GM23338 (cell line): Measurements from ENCODE around the gene ABCA1. TPM values are rescaled to one million over a fixed set of nuclear protein-coding genes. Genes with fewer than 3 reads are reported as not detected.

ENCODE experiments used
- ATAC-seq: fragments of 200-7000 bp; cut with Tn5 transposase; 3 replicates; pipeline ENCODE4 v1.9.1; 2020
- DNase-seq: peaks from one replicate; pipeline ENCODE4 v3.0.0-alpha.2; 2015; ENCODE audit warnings: low spot score
- H2AFZ ChIP-seq: fragments of 200-600 bp; sonication (generic); 2 replicates; pipeline ENCODE4 v1.8.0; 2016; ENCODE audit warnings: antibody characterized with exemption, mild to moderate bottlenecking, moderate library complexity
- H3F3A ChIP-seq: fragments of 200-600 bp; sonication (generic); replicated peaks from 2 replicates; pipeline ENCODE4 v1.8.0; 2017; ENCODE audit warnings: antibody characterized with exemption, mixed run types, low read depth
- H3K27ac ChIP-seq: fragments of 200-600 bp; sonication (generic); 2 replicates; pipeline ENCODE4 v1.6.1; 2016; ENCODE audit warnings: low read depth
- H3K27me3 ChIP-seq: fragments of 200-600 bp; sonication (generic); 2 replicates; pipeline ENCODE4 v1.8.0; 2016; ENCODE audit warnings: mild to moderate bottlenecking, mixed run types, moderate library complexity; ENCODE audit not compliant: insufficient read depth
- H3K36me3 ChIP-seq: fragments of 200-600 bp; sonication (generic); 2 replicates; pipeline ENCODE4 v1.8.0; 2016; ENCODE audit warnings: mild to moderate bottlenecking; ENCODE audit not compliant: insufficient read depth
- H3K4me1 ChIP-seq: fragments of 200-600 bp; sonication (generic); 2 replicates; pipeline ENCODE4 v1.8.0; 2016; ENCODE audit warnings: mild to moderate bottlenecking, moderate library complexity; ENCODE audit not compliant: insufficient read depth
- H3K4me2 ChIP-seq: fragments of 200-600 bp; sonication (generic); 2 replicates; pipeline ENCODE4 v1.7.1; 2017; ENCODE audit warnings: mixed run types
- H3K4me3 ChIP-seq: fragments of 200-600 bp; sonication (generic); 2 replicates; pipeline ENCODE4 v1.6.1; 2016; ENCODE audit warnings: mixed run types
- H3K79me2 ChIP-seq: fragments of 200-600 bp; sonication (generic); replicated peaks from 2 replicates; pipeline ENCODE4 v1.8.0; 2017; ENCODE audit warnings: mild to moderate bottlenecking; ENCODE audit not compliant: insufficient read depth
- H3K9me2 ChIP-seq: fragments of 200-600 bp; sonication (generic); 2 replicates; pipeline ENCODE4 v1.8.0; 2017; ENCODE audit not compliant: insufficient read depth
- H4K20me1 ChIP-seq: fragments of 200-600 bp; sonication (generic); replicated peaks from 2 replicates; pipeline ENCODE4 v1.8.0; 2017; ENCODE audit warnings: mild to moderate bottlenecking; ENCODE audit not compliant: insufficient read depth
- H3K27ac Mint-ChIP-seq: 2 replicates; pipeline ENCODE4 v1.8.0; 2020; ENCODE audit warnings: inconsistent platforms, mild to moderate bottlenecking, moderate library complexity, mixed read lengths
- H3K27me3 Mint-ChIP-seq: 3 replicates; pipeline ENCODE4 v1.8.0; 2022; ENCODE audit warnings: low read depth, mild to moderate bottlenecking, moderate library complexity, mixed read lengths, inconsistent platforms; ENCODE audit not compliant: insufficient read depth, poor library complexity
- H3K36me3 Mint-ChIP-seq: 3 replicates; pipeline ENCODE4 v1.8.0; 2021; ENCODE audit warnings: low read depth, mild to moderate bottlenecking, inconsistent platforms, moderate library complexity, mixed read lengths
- H3K4me1 Mint-ChIP-seq: 3 replicates; pipeline ENCODE4 v1.8.0; 2020; ENCODE audit warnings: mild to moderate bottlenecking, inconsistent platforms, mixed read lengths
- H3K4me3 Mint-ChIP-seq: 3 replicates; pipeline ENCODE4 v1.8.0; 2021; ENCODE audit warnings: moderate library complexity, mild to moderate bottlenecking, inconsistent platforms, mixed read lengths
- H3K9me3 Mint-ChIP-seq: 3 replicates; pipeline ENCODE4 v1.8.0; 2020; ENCODE audit warnings: moderate library complexity, mild to moderate bottlenecking, inconsistent platforms, mixed read lengths
- CREB1 ChIP-seq: fragments of 250-450 bp; sonication (Bioruptor Pico); IDR thresholded peaks from 2 replicates; pipeline ENCODE4 v1.5.0; 2020; ENCODE audit warnings: low read depth, mild to moderate bottlenecking, moderate library complexity
- CTCF ChIP-seq, 2 experiments: fragments of 200-600 bp in 1 of 2; sonication (generic) in 1 of 2; conservative IDR thresholded peaks; 2 replicates each; pipeline versions ENCODE4 v1.5.1 to v1.6.1; 2016 to 2017; ENCODE audit warnings: antibody characterized with exemption in 2 of 2, low read depth in 2 of 2, mild to moderate bottlenecking in 2 of 2, moderate library complexity in 1 of 2
- EZH2 ChIP-seq: fragments of 200-600 bp; sonication (generic); IDR thresholded peaks from one replicate; pipeline ENCODE4 v1.8.0; 2017; ENCODE audit warnings: antibody characterized with exemption, mild to moderate bottlenecking, low read depth; ENCODE audit not compliant: unreplicated experiment
- EZH2phosphoT487 ChIP-seq: fragments of 200-600 bp; sonication (generic); IDR thresholded peaks from one replicate; pipeline ENCODE4 v1.8.1; 2018; ENCODE audit warnings: antibody characterized with exemption; ENCODE audit not compliant: unreplicated experiment
- JUNB ChIP-seq: IDR thresholded peaks from one replicate; pipeline ENCODE4 v1.6.1; 2016; ENCODE audit warnings: antibody characterized with exemption; ENCODE audit not compliant: unreplicated experiment
- NANOG ChIP-seq: IDR thresholded peaks from 2 replicates; pipeline ENCODE4 v1.6.1; 2016; ENCODE audit warnings: antibody characterized with exemption, borderline replicate concordance
- POLR2AphosphoS5 ChIP-seq: IDR thresholded peaks from 2 replicates; pipeline ENCODE4 v1.6.1; 2016; ENCODE audit warnings: antibody characterized with exemption, low read depth
- STAT1 ChIP-seq: IDR thresholded peaks from one replicate; pipeline ENCODE4 v1.6.1; 2016; ENCODE audit warnings: antibody characterized with exemption; ENCODE audit not compliant: unreplicated experiment
- ZNF114 ChIP-seq: fragments of 250-450 bp; sonication (Bioruptor Pico); IDR thresholded peaks from 2 replicates; pipeline ENCODE4 v1.5.0; 2020; ENCODE audit warnings: mild to moderate bottlenecking, moderate library complexity
- ZNF331 ChIP-seq: fragments of 250-450 bp; sonication (Bioruptor Pico); IDR thresholded peaks from 2 replicates; pipeline ENCODE4 v1.5.0; 2020; ENCODE audit warnings: low read depth, mild to moderate bottlenecking, moderate library complexity
- polyA plus RNA-seq: library from polyadenylated mRNA; unstranded; fragments of >200 nt; fragmentation: Nextera tagmentation; extraction: Ambion mirVana; gene quantifications from 2 replicates; pipeline ENCODE4 v1.2.1, GENCODE V29; 2016
- total RNA-seq: library from RNA; depleted of rRNA; stranded (reverse); fragments of >200 nt; shearing (Covaris generic); gene quantifications from 2 replicates; pipeline ENCODE4 v1.2.3, GENCODE V29; 2014
- TF ChIP-seq, protein P1 (sequence below): fragments of 250-450 bp; sonication (Bioruptor Pico); IDR thresholded peaks from 2 replicates; pipeline ENCODE4 v1.5.0; 2020; ENCODE audit warnings: mild to moderate bottlenecking, moderate library complexity
- TF ChIP-seq, protein P2 (sequence below): IDR thresholded peaks from 2 replicates; pipeline ENCODE4 v1.6.1; 2016; ENCODE audit warnings: antibody characterized with exemption
- TF ChIP-seq, protein P3 (sequence below): IDR thresholded peaks from one replicate; pipeline ENCODE4 v1.6.1; 2018; ENCODE audit warnings: antibody characterized with exemption; ENCODE audit not compliant: unreplicated experiment

The ABCA1 gene
- total and polyA plus RNA-seq, 2 experiments from 2014 or later, result 1.4 to 2.8 TPM

DNA sequence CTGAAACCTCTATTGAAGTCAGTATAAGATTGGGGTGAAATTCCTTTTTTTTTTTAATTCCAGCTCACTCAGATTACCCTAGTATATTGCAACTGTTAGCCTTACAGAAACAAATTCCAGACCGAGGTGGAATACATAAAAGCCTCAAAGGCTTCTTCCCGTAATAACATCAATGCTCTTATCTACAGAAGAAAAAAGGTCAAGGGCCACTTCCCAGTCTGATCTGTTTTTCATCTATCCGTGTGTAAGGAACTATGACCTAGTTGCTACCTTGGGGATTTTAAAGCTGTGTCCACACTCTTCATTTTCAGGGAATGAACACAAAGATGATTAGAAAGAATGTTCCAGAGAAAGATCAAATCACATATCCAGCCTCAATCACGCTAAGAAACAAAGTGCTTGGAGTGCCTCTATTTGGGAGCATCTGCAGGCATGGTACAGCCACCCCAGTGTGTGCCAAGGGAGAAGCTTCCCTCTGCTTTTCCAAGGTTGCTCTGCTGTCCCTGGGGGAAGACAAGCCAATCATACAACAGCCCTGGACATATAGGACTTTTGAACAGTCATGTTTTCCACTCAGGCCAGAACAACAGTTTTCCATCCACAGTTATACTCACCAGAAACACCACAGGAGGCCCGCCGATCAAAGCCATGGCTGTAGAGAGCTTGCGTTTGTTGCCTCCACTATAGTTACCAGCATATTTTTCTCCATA is 140.5 kb downstream of the ABCA1 start:
- Histone ChIP-seq H2AFZ (no peak overlapping the region), H3K36me3 (no peaks in the 10 kb centered on the region), H3K4me2 (no peak overlapping the region), H3K79me2 (no peaks in the 10 kb centered on the region), H3K4me3 (no peak overlapping the region), H3K9me2 (no peaks in the 10 kb centered on the region), H3K27me3 (no peaks in the 10 kb centered on the region), H4K20me1 (no peaks in the 10 kb centered on the region), H3F3A (no peaks in the 10 kb centered on the region), H3K4me1 (no peaks in the 10 kb centered on the region), H3K27ac (no peak overlapping the region)
- Mint-ChIP-seq H3K9me3 (no peaks in the 10 kb centered on the region), H3K27ac (no peak overlapping the region; the same call in 1 of the 2 replicates), H3K36me3 (peaks cover 56% of the 10 kb centered on the region), H3K4me3 (no peak overlapping the region), H3K27me3 (no peaks in the 10 kb centered on the region), H3K4me1 (no peaks in the 10 kb centered on the region)
- TF ChIP-seq ZNF114 (no peak), EZH2 (no peak), CREB1 (CRISPR knock-in tag) (no peak), CTCF (conservative IDR thresholded peaks at IDR 0.05; ENCODE audit: low read depth in 2 of 2) (no peak), NANOG (no peak), STAT1 (no peak), EZH2phosphoT487 (no peak), JUNB (no peak), POLR2AphosphoS5 (no peak), ZNF331 (CRISPR knock-in tag) (no peak)
- TF ChIP-seq, protein P1, sequence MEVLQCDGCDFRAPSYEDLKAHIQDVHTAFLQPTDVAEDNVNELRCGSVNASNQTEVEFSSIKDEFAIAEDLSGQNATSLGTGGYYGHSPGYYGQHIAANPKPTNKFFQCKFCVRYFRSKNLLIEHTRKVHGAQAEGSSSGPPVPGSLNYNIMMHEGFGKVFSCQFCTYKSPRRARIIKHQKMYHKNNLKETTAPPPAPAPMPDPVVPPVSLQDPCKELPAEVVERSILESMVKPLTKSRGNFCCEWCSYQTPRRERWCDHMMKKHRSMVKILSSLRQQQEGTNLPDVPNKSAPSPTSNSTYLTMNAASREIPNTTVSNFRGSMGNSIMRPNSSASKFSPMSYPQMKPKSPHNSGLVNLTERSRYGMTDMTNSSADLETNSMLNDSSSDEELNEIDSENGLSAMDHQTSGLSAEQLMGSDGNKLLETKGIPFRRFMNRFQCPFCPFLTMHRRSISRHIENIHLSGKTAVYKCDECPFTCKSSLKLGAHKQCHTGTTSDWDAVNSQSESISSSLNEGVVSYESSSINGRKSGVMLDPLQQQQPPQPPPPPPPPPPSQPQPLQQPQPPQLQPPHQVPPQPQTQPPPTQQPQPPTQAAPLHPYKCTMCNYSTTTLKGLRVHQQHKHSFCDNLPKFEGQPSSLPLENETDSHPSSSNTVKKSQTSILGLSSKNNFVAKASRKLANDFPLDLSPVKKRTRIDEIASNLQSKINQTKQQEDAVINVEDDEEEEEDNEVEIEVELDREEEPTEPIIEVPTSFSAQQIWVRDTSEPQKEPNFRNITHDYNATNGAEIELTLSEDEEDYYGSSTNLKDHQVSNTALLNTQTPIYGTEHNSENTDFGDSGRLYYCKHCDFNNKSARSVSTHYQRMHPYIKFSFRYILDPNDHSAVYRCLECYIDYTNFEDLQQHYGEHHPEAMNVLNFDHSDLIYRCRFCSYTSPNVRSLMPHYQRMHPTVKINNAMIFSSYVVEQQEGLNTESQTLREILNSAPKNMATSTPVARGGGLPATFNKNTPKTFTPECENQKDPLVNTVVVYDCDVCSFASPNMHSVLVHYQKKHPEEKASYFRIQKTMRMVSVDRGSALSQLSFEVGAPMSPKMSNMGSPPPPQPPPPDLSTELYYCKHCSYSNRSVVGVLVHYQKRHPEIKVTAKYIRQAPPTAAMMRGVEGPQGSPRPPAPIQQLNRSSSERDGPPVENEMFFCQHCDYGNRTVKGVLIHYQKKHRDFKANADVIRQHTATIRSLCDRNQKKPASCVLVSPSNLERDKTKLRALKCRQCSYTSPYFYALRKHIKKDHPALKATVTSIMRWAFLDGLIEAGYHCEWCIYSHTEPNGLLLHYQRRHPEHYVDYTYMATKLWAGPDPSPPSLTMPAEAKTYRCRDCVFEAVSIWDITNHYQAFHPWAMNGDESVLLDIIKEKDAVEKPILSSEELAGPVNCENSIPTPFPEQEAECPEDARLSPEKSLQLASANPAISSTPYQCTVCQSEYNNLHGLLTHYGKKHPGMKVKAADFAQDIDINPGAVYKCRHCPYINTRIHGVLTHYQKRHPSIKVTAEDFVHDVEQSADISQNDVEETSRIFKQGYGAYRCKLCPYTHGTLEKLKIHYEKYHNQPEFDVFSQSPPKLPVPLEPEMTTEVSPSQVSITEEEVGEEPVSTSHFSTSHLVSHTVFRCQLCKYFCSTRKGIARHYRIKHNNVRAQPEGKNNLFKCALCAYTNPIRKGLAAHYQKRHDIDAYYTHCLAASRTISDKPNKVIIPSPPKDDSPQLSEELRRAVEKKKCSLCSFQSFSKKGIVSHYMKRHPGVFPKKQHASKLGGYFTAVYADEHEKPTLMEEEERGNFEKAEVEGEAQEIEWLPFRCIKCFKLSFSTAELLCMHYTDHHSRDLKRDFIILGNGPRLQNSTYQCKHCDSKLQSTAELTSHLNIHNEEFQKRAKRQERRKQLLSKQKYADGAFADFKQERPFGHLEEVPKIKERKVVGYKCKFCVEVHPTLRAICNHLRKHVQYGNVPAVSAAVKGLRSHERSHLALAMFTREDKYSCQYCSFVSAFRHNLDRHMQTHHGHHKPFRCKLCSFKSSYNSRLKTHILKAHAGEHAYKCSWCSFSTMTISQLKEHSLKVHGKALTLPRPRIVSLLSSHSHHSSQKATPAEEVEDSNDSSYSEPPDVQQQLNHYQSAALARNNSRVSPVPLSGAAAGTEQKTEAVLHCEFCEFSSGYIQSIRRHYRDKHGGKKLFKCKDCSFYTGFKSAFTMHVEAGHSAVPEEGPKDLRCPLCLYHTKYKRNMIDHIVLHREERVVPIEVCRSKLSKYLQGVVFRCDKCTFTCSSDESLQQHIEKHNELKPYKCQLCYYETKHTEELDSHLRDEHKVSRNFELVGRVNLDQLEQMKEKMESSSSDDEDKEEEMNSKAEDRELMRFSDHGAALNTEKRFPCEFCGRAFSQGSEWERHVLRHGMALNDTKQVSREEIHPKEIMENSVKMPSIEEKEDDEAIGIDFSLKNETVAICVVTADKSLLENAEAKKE (CRISPR knock-in tag), result no peak
- TF ChIP-seq, protein P2, sequence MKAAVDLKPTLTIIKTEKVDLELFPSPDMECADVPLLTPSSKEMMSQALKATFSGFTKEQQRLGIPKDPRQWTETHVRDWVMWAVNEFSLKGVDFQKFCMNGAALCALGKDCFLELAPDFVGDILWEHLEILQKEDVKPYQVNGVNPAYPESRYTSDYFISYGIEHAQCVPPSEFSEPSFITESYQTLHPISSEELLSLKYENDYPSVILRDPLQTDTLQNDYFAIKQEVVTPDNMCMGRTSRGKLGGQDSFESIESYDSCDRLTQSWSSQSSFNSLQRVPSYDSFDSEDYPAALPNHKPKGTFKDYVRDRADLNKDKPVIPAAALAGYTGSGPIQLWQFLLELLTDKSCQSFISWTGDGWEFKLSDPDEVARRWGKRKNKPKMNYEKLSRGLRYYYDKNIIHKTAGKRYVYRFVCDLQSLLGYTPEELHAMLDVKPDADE, result no peak
- TF ChIP-seq, protein P3, sequence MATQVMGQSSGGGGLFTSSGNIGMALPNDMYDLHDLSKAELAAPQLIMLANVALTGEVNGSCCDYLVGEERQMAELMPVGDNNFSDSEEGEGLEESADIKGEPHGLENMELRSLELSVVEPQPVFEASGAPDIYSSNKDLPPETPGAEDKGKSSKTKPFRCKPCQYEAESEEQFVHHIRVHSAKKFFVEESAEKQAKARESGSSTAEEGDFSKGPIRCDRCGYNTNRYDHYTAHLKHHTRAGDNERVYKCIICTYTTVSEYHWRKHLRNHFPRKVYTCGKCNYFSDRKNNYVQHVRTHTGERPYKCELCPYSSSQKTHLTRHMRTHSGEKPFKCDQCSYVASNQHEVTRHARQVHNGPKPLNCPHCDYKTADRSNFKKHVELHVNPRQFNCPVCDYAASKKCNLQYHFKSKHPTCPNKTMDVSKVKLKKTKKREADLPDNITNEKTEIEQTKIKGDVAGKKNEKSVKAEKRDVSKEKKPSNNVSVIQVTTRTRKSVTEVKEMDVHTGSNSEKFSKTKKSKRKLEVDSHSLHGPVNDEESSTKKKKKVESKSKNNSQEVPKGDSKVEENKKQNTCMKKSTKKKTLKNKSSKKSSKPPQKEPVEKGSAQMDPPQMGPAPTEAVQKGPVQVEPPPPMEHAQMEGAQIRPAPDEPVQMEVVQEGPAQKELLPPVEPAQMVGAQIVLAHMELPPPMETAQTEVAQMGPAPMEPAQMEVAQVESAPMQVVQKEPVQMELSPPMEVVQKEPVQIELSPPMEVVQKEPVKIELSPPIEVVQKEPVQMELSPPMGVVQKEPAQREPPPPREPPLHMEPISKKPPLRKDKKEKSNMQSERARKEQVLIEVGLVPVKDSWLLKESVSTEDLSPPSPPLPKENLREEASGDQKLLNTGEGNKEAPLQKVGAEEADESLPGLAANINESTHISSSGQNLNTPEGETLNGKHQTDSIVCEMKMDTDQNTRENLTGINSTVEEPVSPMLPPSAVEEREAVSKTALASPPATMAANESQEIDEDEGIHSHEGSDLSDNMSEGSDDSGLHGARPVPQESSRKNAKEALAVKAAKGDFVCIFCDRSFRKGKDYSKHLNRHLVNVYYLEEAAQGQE, result no peak
- no peak for ATAC-seq
- no peak for DNase-seq
